Osteoblast (primary cell): ENCODE data around the gene SVEP1. TPM values are rescaled to one million over a fixed set of nuclear protein-coding genes. Genes with fewer than 3 reads are reported as not detected.
A peak's percentile ranks its signal among the peaks of the same experiment; 100 is the strongest.

Source experiments
- DNase-seq: peaks from one replicate; pipeline ENCODE4 v3.0.0; 2011; ENCODE audit warnings: low spot score, mixed read lengths; ENCODE audit not compliant: insufficient read length; ENCODE audit errors: missing footprints
- H2AFZ ChIP-seq: 2 replicates; pipeline ENCODE4 v1.6.0; 2011; ENCODE audit warnings: mild to moderate bottlenecking, low read length
- H3K27ac ChIP-seq: 2 replicates; pipeline ENCODE4 v1.5.1; 2011; ENCODE audit warnings: mild to moderate bottlenecking, low read depth, low read length, moderate library complexity
- H3K27me3 ChIP-seq: 2 replicates; pipeline ENCODE4 v1.6.0; 2012; ENCODE audit warnings: mild to moderate bottlenecking, control low read depth, inconsistent platforms, low read length, moderate library complexity; ENCODE audit not compliant: insufficient read depth
- H3K36me3 ChIP-seq: 2 replicates; pipeline ENCODE4 v1.5.1; 2011; ENCODE audit warnings: mild to moderate bottlenecking, low read length, control low read depth, moderate library complexity; ENCODE audit not compliant: insufficient read depth
- H3K4me1 ChIP-seq: 2 replicates; pipeline ENCODE4 v1.5.1; 2011; ENCODE audit warnings: mild to moderate bottlenecking, low read length, control low read depth, moderate library complexity; ENCODE audit not compliant: insufficient read depth
- H3K4me2 ChIP-seq: 2 replicates; pipeline ENCODE4 v1.6.0; 2011; ENCODE audit warnings: mild to moderate bottlenecking, low read length; ENCODE audit not compliant: insufficient read depth
- H3K4me3 ChIP-seq: fragments of 200-600 bp; sonication (generic); 3 replicates; pipeline ENCODE4 v1.5.1; 2012; ENCODE audit warnings: mild to moderate bottlenecking, low read length, inconsistent platforms; ENCODE audit not compliant: insufficient read depth
- H3K79me2 ChIP-seq: 2 replicates; pipeline ENCODE4 v1.6.0; 2012; ENCODE audit warnings: mild to moderate bottlenecking, low read length, control low read depth, inconsistent platforms; ENCODE audit not compliant: insufficient read depth
- H3K9me3 ChIP-seq: 2 replicates; pipeline ENCODE4 v1.5.1; 2011; ENCODE audit warnings: low read depth, low read length, control low read depth
- H4K20me1 ChIP-seq: 2 replicates; pipeline ENCODE4 v1.6.0; 2012; ENCODE audit warnings: mild to moderate bottlenecking, low read length, control low read depth; ENCODE audit not compliant: insufficient read depth
- total RNA-seq: library from RNA; depleted of rRNA; stranded (reverse); fragments of >200 nt; gene quantifications from 2 replicates; pipeline ENCODE4 v1.2.3, GENCODE V29; 2012
- TF ChIP-seq, protein P1 (sequence below): IDR thresholded peaks from 2 replicates; pipeline ENCODE4 v1.5.1; 2011; ENCODE audit warnings: mild to moderate bottlenecking, low read depth, low read length, moderate library complexity; ENCODE audit errors: extremely low read depth

The SVEP1 gene
- total RNA-seq, 1 donor: 37.6 TPM

DNA sequence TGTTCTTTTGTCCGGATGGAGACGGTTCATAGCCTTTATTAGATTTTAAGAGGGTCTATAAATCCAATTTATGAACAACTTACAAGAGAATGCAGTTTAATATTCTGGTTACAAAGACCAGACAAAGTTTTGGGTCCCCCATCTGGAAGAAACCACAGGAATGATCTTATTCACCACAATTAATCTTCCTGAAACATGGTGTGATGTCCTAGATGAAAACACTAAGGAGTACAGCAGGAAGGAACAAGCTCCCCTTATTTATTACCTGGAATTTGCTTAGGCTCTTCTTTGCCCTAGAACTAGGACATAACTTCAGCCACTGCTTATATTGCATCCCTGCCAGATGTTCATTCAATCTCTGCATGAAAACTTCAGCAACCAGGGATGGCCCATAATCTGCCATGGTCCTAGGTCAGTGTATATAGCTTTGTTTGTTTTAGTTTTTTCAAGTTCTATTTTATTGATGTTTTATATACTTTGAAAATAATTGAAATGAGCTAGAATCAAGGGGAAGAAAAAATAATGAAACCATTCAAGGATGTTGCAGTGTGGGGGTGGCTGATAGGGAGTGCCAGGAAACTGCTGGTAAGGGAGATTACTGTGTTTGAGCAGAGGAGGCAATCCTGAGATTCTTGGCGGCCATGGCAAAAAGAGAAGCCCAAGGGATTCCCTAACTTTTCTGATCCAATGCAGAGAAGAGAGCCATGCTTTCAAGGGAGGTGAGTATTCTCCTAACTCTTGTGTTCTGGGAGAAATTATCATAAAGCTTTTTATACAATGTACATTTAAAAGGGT, 258.7 kb downstream of the SVEP1 start:
- H2AFZ ChIP-seq: no peak overlapping the region
- H3K27ac ChIP-seq: no peak overlapping the region
- no peaks in the 10 kb centered on the region for H4K20me1 ChIP-seq
- peaks cover 6% of the 10 kb centered on the region for H3K4me1 ChIP-seq
- no peaks in the 10 kb centered on the region for H3K27me3 ChIP-seq
- H3K4me2 ChIP-seq: no peak overlapping the region
- TF ChIP-seq, protein P1, sequence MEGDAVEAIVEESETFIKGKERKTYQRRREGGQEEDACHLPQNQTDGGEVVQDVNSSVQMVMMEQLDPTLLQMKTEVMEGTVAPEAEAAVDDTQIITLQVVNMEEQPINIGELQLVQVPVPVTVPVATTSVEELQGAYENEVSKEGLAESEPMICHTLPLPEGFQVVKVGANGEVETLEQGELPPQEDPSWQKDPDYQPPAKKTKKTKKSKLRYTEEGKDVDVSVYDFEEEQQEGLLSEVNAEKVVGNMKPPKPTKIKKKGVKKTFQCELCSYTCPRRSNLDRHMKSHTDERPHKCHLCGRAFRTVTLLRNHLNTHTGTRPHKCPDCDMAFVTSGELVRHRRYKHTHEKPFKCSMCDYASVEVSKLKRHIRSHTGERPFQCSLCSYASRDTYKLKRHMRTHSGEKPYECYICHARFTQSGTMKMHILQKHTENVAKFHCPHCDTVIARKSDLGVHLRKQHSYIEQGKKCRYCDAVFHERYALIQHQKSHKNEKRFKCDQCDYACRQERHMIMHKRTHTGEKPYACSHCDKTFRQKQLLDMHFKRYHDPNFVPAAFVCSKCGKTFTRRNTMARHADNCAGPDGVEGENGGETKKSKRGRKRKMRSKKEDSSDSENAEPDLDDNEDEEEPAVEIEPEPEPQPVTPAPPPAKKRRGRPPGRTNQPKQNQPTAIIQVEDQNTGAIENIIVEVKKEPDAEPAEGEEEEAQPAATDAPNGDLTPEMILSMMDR: no peak
- H3K36me3 ChIP-seq: no peaks in the 10 kb centered on the region
- no peaks in the 10 kb centered on the region for H3K79me2 ChIP-seq
- H3K9me3 ChIP-seq: no peaks in the 10 kb centered on the region
- DNase-seq: no peak
- H3K4me3 ChIP-seq: no peak overlapping the region

DNA sequence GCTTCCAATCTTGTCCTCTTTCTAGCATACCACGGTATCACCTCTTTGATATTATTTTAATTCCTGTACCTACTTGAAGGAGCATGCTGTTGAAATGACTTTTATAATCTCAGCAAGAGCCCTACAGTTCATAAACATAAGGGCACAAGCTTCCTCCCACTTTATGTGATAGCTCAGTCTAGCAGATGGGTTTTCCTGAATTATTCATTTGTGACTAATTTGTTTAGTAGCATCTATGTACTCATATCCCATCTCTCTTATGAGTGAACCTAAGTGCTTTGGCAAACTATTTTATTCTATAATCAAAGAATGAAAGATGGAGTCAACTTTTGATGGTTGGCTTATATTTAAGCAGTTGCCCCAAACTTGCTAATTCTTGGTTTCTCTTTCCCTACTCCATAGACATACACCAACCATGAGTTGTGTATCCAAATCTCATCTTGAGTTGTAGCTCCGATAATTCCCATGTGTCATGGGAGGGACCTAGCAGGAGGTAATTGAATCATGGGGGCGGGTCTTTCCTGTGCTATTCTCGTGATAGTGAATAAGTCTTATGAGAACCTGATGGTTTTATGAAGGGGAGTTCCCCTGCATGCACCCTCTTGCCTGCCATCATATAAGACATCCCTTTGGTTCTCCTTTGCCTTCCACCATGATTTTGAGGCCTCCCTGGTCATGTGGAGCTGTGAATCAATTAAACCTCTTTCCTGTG, 259.6 kb downstream of the SVEP1 start:
- TF ChIP-seq, protein P1: no peak
- H3K9me3 ChIP-seq: no peaks in the 10 kb centered on the region
- H4K20me1 ChIP-seq: no peaks in the 10 kb centered on the region
- H3K27ac ChIP-seq: no peak overlapping the region
- H3K4me2 ChIP-seq: no peak overlapping the region
- no peaks in the 10 kb centered on the region for H3K27me3 ChIP-seq
- H3K4me1 ChIP-seq: peaks cover 6% of the 10 kb centered on the region
- H3K4me3 ChIP-seq: no peak overlapping the region
- DNase-seq: no peak
- H3K36me3 ChIP-seq: no peaks in the 10 kb centered on the region
- no peak overlapping the region for H2AFZ ChIP-seq
- H3K79me2 ChIP-seq: no peaks in the 10 kb centered on the region

DNA sequence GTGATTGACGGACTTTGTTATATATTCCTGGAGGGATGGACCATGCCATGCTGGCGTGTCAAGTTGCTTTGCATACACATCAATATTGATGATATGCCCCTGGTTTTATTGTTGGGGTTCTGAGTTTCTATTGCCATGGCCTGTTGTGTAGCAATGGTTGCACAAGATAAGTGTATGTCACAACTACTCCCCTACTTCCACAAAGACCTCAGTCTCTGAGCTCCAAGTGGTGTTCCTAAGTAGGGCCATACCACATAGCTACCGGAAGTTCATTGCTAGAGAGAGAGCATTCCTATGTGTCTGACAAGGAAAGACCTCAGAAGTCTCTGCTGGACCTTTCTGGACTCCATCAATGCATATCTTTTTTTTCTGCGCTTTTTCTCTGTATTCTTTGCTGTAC, 261.6 kb downstream of the SVEP1 start:
- no peaks in the 10 kb centered on the region for H4K20me1 ChIP-seq
- no peak overlapping the region for H3K4me3 ChIP-seq
- H2AFZ ChIP-seq: no peak overlapping the region
- DNase-seq: no peak
- peaks cover 6% of the 10 kb centered on the region for H3K4me1 ChIP-seq
- no peaks in the 10 kb centered on the region for H3K79me2 ChIP-seq
- no peaks in the 10 kb centered on the region for H3K9me3 ChIP-seq
- H3K36me3 ChIP-seq: no peaks in the 10 kb centered on the region
- H3K27me3 ChIP-seq: no peaks in the 10 kb centered on the region
- H3K4me2 ChIP-seq: no peak overlapping the region
- H3K27ac ChIP-seq: no peak overlapping the region
- TF ChIP-seq, protein P1: no peak

DNA sequence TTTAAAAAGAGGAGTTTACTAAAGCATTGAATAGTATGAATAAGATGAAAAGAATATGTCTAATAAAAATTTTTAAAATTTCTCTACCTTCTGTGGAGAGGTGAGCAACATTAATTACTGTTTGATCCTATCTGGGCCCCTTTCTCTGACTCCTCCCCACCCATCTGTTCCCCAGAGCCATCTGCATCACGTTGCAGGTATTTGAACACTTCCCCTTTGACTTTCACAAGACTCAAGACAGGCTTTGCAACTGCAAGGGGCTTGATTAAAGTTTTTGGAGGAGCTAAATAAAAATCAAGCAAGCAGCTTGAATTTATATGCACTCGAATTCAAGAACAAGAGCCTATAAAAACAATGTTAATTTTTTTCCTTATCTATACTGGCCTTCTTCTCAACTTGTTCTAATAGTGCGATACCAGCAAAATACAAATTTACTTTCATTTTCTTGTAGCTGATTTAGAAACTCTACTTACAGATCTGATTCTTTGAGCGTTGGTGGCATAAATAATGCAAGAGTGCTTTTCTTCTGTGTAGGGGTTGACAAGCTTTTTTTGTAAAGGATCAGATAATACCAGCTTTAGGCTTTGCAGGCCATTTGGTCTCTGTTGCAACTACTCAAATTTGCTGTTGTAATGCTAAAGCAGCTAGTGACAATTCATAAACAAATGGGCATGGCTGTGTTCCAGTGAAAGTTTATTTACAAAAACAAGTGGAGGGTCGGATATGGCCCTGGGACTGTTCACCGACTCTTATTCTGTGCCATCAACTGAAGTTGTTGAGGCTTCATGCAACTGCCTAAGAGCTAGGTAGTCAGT, 263.1 kb downstream of the SVEP1 start:
- H2AFZ ChIP-seq: no peak overlapping the region
- peaks cover 6% of the 10 kb centered on the region for H3K4me1 ChIP-seq
- H4K20me1 ChIP-seq: no peaks in the 10 kb centered on the region
- no peaks in the 10 kb centered on the region for H3K27me3 ChIP-seq
- DNase-seq: no peak
- TF ChIP-seq, protein P1: no peak
- no peak overlapping the region for H3K27ac ChIP-seq
- no peaks in the 10 kb centered on the region for H3K79me2 ChIP-seq
- H3K4me3 ChIP-seq: no peak overlapping the region
- H3K4me2 ChIP-seq: peak overlapping the region; percentile 48
- no peaks in the 10 kb centered on the region for H3K9me3 ChIP-seq
- H3K36me3 ChIP-seq: no peaks in the 10 kb centered on the region
